Globus pallidus (tissue), 1 donor: ENCODE results near the gene KRTAP5-7.

Source experiments
- DNase-seq: peaks from one replicate; pipeline ENCODE4 v3.0.0-alpha.2; 2015; ENCODE audit warnings: low spot score

KRTAP5-7 gene

GRCh38 chr11:71496421-71496820, 30.6 kb upstream of the KRTAP5-7 start:
- no peak for DNase-seq

GRCh38 chr11:71498091-71498490, 29.0 kb upstream of the KRTAP5-7 start:
- DNase-seq, result no peak

GRCh38 chr11:71499125-71499524, 27.9 kb upstream of the KRTAP5-7 start:
- DNase-seq, result no peak

- no peak for DNase-seq
Measured at GRCh38 chr11:71499546-71499945, 27.5 kb upstream of the KRTAP5-7 start.

- no peak for DNase-seq
Measured at GRCh38 chr11:71500601-71501021, 26.5 kb upstream of the KRTAP5-7 start.

- DNase-seq, result no peak
Measured at GRCh38 chr11:71501071-71501985, 25.7 kb upstream of the KRTAP5-7 start.

- no peak for DNase-seq
Measured at GRCh38 chr11:71502026-71502425, 25.0 kb upstream of the KRTAP5-7 start.

GRCh38 chr11:71502871-71503435, 24.1 kb upstream of the KRTAP5-7 start:
- no peak for DNase-seq

- no peak for DNase-seq
Measured at GRCh38 chr11:71504531-71504930, 22.5 kb upstream of the KRTAP5-7 start.

- no peak for DNase-seq
Measured at GRCh38 chr11:71505001-71505400, 22.1 kb upstream of the KRTAP5-7 start.

GRCh38 chr11:71505781-71506180, 21.3 kb upstream of the KRTAP5-7 start:
- DNase-seq, result no peak

GRCh38 chr11:71507102-71507501, 20.0 kb upstream of the KRTAP5-7 start:
- DNase-seq, result no peak

GRCh38 chr11:71518506-71519471, 8.3 kb upstream of the KRTAP5-7 start:
- no peak for DNase-seq

GRCh38 chr11:71519546-71519945, 7.5 kb upstream of the KRTAP5-7 start:
- no peak for DNase-seq

GRCh38 chr11:71525188-71525937, 1.7 kb upstream of the KRTAP5-7 start:
- no peak for DNase-seq

- no peak for DNase-seq
Measured at GRCh38 chr11:71525938-71526495, 1.1 kb upstream of the KRTAP5-7 start.

GRCh38 chr11:71527576-71528210, 626 bp downstream of the KRTAP5-7 start:
- no peak for DNase-seq

GRCh38 chr11:71530602-71531001, 3.5 kb downstream of the KRTAP5-7 start:
- DNase-seq, result no peak

GRCh38 chr11:71532036-71532610, 5.1 kb downstream of the KRTAP5-7 start:
- DNase-seq, result no peak
